Muscle layer of colon (tissue), 2 donors: ENCODE measurements around the gene GRIA4.

Experiments
- H3K27ac ChIP-seq: one replicate; pipeline ENCODE4 v1.7.0; 2013; ENCODE audit warnings: low read depth, mild to moderate bottlenecking, low read length, moderate library complexity
- H3K27me3 ChIP-seq, 2 donors: one replicate each; pipeline ENCODE4 v1.7.0; 2013; ENCODE audit warnings: low read length in 2 of 2, mild to moderate bottlenecking in 2 of 2; ENCODE audit not compliant: insufficient read depth in 2 of 2, control insufficient read depth in 1 of 2
- H3K36me3 ChIP-seq: one replicate; pipeline ENCODE4 v1.7.0; 2013; ENCODE audit warnings: mild to moderate bottlenecking, low read length; ENCODE audit not compliant: insufficient read depth
- H3K4me1 ChIP-seq: one replicate; pipeline ENCODE4 v1.7.0; 2013; ENCODE audit warnings: mild to moderate bottlenecking, low read length; ENCODE audit not compliant: insufficient read depth
- H3K4me3 ChIP-seq, 2 donors: one replicate each; pipeline ENCODE4 v1.7.0; 2013; ENCODE audit warnings: low read length in 2 of 2, low read depth in 1 of 2, mild to moderate bottlenecking in 1 of 2, moderate library complexity in 1 of 2
- H3K9ac ChIP-seq: one replicate; pipeline ENCODE4 v1.7.0; 2013; ENCODE audit warnings: low read length
- H3K9me3 ChIP-seq: one replicate; pipeline ENCODE4 v1.7.0; 2013; ENCODE audit warnings: mild to moderate bottlenecking, low read length
- donor health status: abdominal sarcoma.
- donor health status: Adenocarcinoma of cecum.

The GRIA4 gene

DNA sequence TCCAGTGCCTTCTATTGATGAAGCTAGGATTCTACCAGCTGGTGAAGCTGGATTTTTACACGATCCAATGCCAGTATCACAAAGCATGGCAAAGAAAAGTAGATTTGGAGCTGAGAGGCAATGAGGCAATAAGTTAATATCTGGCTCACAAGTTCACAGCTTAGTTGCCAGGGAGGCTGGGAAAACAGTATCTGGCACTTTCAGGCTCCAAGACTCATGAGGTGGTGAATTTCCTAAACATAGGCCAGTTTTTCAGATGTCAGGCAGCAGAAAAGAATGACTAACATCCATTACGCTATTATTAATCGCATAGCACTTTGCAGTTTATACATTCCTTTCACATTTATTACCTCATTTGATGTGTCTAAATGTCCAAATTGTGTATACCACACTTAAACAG is 122.7 kb downstream of the GRIA4 start:
- H3K27me3 ChIP-seq, result no peaks in the 10 kb centered on the region
- no peak overlapping the region for H3K4me3 ChIP-seq
- H3K27ac ChIP-seq, result no peak overlapping the region
- no peaks in the 10 kb centered on the region for H3K4me1 ChIP-seq
- no peaks in the 10 kb centered on the region for H3K36me3 ChIP-seq
- no peaks in the 10 kb centered on the region for H3K9me3 ChIP-seq
- H3K9ac ChIP-seq, result no peak overlapping the region

DNA sequence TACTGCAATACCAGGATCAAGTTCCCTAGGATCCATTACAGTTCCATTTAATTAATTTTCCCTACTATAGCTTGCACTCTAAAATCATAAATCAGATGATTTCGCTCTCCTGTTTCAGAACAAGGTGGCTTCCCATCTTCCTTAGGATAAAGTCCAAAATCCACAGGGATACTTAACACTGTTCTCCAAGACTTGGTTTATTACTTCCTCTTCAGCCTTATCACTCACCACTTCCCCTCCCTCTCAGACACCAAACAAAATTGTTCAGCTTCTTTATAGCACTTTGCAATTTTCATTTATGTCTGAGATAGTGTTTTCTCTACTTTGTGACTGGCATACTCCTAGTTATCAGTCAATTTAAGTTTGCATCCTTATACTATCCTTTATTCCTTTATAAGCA is 124.6 kb downstream of the GRIA4 start:
- Histone ChIP-seq H3K9ac (no peak overlapping the region), H3K36me3 (no peaks in the 10 kb centered on the region), H3K27me3 (no peaks in the 10 kb centered on the region), H3K4me3 (no peak overlapping the region), H3K4me1 (no peaks in the 10 kb centered on the region), H3K9me3 (no peaks in the 10 kb centered on the region), H3K27ac (no peak overlapping the region)

DNA sequence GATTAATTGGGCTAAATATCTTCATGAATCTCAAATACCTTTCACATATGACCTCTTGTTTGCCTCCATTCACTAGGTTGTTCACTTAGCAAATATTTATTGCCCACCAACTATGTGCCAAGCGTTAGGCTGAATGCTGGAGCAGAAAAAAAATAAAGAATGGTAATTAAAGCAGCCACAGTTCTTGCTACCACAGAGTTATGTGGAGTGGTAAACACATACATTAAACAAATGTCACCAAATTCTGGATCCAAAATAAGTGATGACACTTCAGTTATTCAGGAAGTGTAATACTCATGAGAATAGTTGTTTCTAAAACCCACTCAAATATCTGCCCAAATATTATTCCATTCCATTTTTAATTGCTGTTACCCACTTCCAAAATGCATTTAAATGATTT is 128.4 kb downstream of the GRIA4 start:
- H3K27ac ChIP-seq, result no peak overlapping the region
- no peaks in the 10 kb centered on the region for H3K4me1 ChIP-seq
- H3K4me3 ChIP-seq, result no peak overlapping the region
- no peaks in the 10 kb centered on the region for H3K27me3 ChIP-seq
- no peak overlapping the region for H3K9ac ChIP-seq
- no peaks in the 10 kb centered on the region for H3K36me3 ChIP-seq
- H3K9me3 ChIP-seq, result no peaks in the 10 kb centered on the region

DNA sequence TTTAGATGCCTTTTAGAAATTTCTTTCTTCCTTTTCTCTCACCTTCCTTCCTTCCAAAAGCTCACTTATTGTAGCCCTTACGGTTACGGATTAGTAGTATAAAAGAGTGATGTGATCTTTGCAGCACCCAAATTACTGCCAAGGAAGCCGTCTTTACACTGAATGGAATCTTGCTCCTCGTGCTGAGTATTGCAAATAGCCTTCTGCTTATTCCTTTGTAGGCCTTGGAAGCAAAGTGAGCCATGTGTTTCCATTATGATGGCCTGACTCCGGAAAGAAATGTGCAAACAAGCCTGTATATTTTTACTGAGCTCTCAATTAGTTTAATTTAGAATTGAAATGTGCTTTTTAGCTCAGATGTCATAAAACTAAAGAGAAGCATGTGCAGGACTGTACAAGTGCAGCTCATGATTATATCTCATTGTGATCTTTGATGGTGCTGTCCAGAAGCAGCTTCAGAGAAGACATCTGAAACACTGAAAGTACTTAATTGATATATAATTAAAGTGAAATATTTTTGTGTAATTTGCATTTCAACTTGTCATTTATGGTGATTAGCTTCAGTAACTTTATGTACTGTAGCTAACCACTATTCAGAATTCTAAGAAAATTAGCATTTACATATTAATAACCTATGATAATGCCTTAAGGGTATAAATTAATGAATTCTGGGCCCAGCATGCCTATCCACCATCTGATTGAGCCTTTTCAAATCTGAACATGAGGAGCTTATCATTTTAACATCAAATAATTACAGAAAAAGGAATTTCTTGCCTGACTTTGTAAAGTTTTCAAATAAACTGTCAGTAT is 129.3 kb downstream of the GRIA4 start:
- no peak overlapping the region for H3K9ac ChIP-seq
- H3K27ac ChIP-seq, result no peak overlapping the region
- H3K4me3 ChIP-seq, result no peak overlapping the region
- H3K36me3 ChIP-seq, result no peaks in the 10 kb centered on the region
- H3K27me3 ChIP-seq, result no peaks in the 10 kb centered on the region
- no peaks in the 10 kb centered on the region for H3K9me3 ChIP-seq
- no peaks in the 10 kb centered on the region for H3K4me1 ChIP-seq

DNA sequence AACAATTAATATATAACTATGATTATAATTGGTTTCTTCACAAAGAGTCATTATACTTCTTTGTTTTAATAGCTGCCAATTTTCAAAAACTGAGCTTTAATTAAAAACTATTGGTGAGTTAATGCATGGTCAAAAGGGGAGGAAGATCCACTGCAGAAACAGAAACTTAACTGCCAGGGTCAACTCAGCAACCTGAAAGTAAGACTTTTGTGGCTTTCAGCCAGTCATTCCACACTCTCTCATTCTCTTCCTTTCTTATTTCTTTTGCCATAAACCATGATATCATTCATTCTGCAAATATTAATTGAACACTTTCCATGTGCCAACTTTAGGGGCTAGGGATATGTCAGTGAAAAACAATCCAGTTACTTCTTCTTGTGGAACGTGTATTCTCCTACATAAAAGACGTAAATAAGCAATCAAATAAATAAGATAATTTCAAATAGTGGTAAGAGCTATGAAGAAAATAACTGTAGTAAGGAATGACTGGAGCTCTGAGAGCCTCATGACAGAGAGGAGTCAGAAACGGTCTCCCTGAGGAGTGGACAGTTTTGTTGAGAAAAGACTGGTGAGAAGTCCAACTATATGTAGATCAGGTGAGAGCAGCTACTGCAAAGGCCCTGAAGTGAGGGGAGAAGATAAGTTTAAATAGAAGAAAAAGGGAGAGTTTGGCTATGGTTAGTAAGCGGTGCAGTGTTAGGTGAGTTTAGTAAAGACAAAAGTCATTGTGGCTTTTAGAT is 130.5 kb downstream of the GRIA4 start:
- Histone ChIP-seq H3K36me3 (no peaks in the 10 kb centered on the region), H3K4me1 (no peaks in the 10 kb centered on the region), H3K9me3 (no peaks in the 10 kb centered on the region), H3K27me3 (no peaks in the 10 kb centered on the region), H3K27ac (no peak overlapping the region), H3K4me3 (no peak overlapping the region), H3K9ac (no peak overlapping the region)

DNA sequence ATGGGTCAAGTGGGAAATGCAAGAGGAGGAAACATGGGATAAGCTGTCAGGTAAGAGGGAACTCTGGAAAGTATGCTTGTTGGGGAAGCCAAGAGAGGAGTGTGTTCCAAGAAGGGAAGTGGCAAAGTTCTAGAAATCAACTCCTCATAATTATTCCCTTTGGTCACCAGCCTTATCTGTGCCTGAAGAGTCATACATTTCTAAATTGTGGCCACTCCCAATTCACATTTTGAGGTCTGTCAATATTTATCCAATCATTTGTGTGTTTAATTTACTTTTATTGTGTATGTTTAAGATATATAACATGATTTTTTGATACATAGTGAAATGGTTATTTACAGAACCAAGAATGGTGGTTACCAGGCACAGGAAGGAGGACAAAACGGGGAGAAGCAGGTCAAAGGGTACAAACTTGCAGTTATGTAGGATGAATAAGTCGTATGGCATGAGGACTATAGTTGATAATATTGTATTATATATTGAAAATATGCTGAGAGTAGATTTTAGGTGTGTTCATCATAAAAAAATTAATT is 131.7 kb downstream of the GRIA4 start:
- Histone ChIP-seq H3K27me3 (no peaks in the 10 kb centered on the region), H3K36me3 (no peaks in the 10 kb centered on the region), H3K27ac (no peak overlapping the region), H3K4me1 (no peaks in the 10 kb centered on the region), H3K9ac (no peak overlapping the region), H3K4me3 (no peak overlapping the region), H3K9me3 (no peaks in the 10 kb centered on the region)

DNA sequence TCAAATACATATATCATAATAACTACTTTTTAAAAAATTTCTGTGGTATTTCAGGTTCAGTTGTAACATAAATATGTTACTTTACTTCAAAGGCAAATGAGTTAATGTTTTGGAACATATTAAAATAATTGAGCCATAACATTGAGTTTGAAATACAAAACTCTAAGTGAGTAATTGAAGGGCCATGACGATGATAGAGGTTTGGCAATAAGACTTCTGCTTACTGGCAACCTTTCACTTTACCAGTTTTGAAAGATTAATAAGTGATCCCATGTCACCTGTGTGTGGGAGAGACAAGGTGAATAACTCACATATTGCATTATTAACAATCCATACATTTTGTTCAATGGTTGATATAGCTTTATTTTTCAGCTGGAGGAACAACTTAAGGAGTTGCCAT is 144.4 kb downstream of the GRIA4 start:
- Histone ChIP-seq H3K9me3 (no peaks in the 10 kb centered on the region), H3K9ac (no peak overlapping the region), H3K4me1 (no peaks in the 10 kb centered on the region), H3K4me3 (no peak overlapping the region), H3K36me3 (no peaks in the 10 kb centered on the region), H3K27me3 (no peaks in the 10 kb centered on the region), H3K27ac (no peak overlapping the region)

DNA sequence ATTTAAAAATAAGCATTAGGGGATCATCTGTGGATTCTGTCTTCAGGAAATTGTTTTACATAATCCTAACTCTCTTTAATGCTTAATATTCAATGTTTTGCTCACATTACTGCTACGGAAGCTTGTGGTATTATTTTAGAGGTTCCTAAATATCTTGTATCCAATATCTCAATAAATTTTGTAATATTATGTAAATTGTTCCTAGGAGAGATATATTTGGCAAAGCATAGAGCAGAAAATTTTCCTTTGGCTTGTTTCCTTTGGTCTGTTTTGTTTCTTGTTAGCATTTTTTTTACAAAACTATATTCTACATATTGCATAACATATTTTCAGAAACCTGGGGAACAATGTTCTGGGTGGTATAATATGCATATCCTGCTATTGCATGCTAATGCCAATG is 144.8 kb downstream of the GRIA4 start:
- no peaks in the 10 kb centered on the region for H3K27me3 ChIP-seq
- no peak overlapping the region for H3K4me3 ChIP-seq

DNA sequence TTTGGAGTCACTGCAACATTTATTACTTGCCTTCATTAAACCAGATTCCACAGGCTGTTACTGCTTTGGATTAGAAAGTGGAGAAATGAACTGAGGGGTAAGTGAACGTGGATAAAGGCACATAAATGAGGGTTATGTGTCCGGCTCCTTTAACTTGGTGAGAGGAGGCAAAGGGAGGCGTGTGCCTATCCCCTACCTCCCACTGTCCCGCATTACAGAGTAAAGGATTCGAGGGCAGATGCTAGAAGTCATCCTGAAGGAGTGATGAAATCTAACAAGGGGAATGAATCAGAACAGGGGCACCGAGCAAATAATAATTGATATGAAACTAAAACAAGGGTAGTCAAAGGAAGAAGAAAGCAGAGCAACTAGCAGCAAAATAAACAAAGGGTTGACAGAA is 147.2 kb downstream of the GRIA4 start:
- Histone ChIP-seq H3K27me3 (no peaks in the 10 kb centered on the region), H3K9me3 (no peaks in the 10 kb centered on the region), H3K27ac (no peak overlapping the region), H3K36me3 (no peaks in the 10 kb centered on the region), H3K4me3 (no peak overlapping the region), H3K4me1 (no peaks in the 10 kb centered on the region), H3K9ac (no peak overlapping the region)

More for the DNA sequence above, 144.8 kb downstream of the GRIA4 start:
- no peaks in the 10 kb centered on the region for H3K4me1 ChIP-seq
- no peak overlapping the region for H3K9ac ChIP-seq
- H3K27ac ChIP-seq, result no peak overlapping the region
- H3K9me3 ChIP-seq, result no peaks in the 10 kb centered on the region
- H3K36me3 ChIP-seq, result no peaks in the 10 kb centered on the region

DNA sequence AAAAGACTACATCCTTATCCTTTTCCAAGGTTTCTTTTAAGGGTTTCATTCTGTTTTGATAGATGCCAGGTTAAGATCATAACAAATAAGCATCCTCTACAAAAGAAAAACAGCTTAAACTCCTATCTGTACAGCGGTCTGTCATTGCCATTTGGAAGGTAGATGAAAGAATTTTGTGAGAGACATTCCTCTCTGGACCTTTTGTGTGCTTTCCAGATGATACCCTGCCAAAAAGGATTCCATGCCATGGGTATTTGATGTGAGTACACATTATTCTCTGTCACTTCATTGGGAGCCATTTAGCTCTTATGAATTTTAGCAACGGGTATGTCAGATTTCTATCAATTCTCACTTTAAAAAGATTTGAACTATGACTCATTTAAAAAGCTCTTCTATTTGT is 153.7 kb downstream of the GRIA4 start:
- Histone ChIP-seq H3K4me1 (no peaks in the 10 kb centered on the region), H3K27ac (no peak overlapping the region), H3K4me3 (no peak overlapping the region), H3K36me3 (no peaks in the 10 kb centered on the region), H3K9ac (no peak overlapping the region), H3K9me3 (no peaks in the 10 kb centered on the region), H3K27me3 (no peaks in the 10 kb centered on the region)

DNA sequence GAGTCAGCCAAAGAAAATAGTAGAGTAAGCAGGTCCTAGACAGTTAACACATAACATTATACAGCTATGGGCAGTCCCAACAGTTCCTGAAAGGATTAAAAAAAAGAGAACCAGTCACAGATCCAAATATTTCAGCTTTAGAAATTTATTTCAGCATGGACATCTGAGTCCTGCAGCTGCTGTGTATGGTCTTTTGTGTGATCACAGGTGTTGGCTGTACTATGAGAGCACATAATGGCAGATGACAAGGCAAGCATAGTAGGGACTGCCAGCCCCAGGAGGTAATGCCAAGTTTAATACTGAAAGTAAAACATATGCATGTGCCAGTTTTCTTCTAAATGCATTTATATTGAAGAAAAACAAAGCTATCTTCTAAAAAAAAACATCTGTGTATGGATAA is 158.1 kb downstream of the GRIA4 start:
- no peaks in the 10 kb centered on the region for H3K27me3 ChIP-seq
- H3K9ac ChIP-seq, result no peak overlapping the region
- H3K27ac ChIP-seq, result no peak overlapping the region
- H3K9me3 ChIP-seq, result no peaks in the 10 kb centered on the region
- no peak overlapping the region for H3K4me3 ChIP-seq
- no peaks in the 10 kb centered on the region for H3K36me3 ChIP-seq
- no peaks in the 10 kb centered on the region for H3K4me1 ChIP-seq
